Esophagus muscularis mucosa (tissue), 4 donors: ENCODE measurements around the gene SPATA16. TPM values are rescaled to one million over a fixed set of nuclear protein-coding genes. Genes with fewer than 3 reads are reported as not detected.

Experiments
- DNase-seq: peaks from one replicate; pipeline ENCODE4 v3.0.0-alpha.2; 2017; ENCODE audit errors: extremely low spot score
- H3K27ac ChIP-seq, 4 donors: fragments of 200-600 bp; sonication (generic); replicated peaks in 1 of 4; 1 replicate in 3 of 4; 2 replicates in 1 of 4; pipeline ENCODE4 v1.5.1; 2016 to 2019; ENCODE audit warnings: mild to moderate bottlenecking in 1 of 4
- H3K27me3 ChIP-seq, 4 donors: fragments of 200-600 bp; sonication (generic); one replicate each; pipeline versions ENCODE4 v1.5.1 to v1.6.0; 2016 to 2019
- H3K36me3 ChIP-seq, 4 donors: fragments of 200-600 bp; sonication (generic); one replicate each; pipeline ENCODE4 v1.5.1; 2016 to 2019
- H3K4me1 ChIP-seq, 4 donors: fragments of 200-600 bp; sonication (generic); one replicate each; pipeline ENCODE4 v1.5.1; 2016 to 2019
- H3K4me3 ChIP-seq, 4 donors: fragments of 200-600 bp; sonication (generic); 1 replicate in 2 of 4; 2 replicates in 2 of 4; pipeline ENCODE4 v1.5.1; 2016 to 2019; ENCODE audit warnings: mild to moderate bottlenecking in 4 of 4, moderate library complexity in 1 of 4
- H3K9me3 ChIP-seq, 4 donors: fragments of 200-600 bp; sonication (generic); 1 replicate in 3 of 4; 2 replicates in 1 of 4; pipeline ENCODE4 v1.5.1; 2016 to 2019
- EP300 ChIP-seq: sonication (generic); formaldehyde crosslinking; IDR thresholded peaks from one replicate; pipeline ENCODE4 v1.6.1; 2017; ENCODE audit warnings: antibody characterized with exemption
- POLR2A ChIP-seq: fragments of 450-650 bp; IDR thresholded peaks from one replicate; pipeline ENCODE4 v1.6.1; 2017; ENCODE audit warnings: antibody characterized with exemption, moderate library complexity, mild to moderate bottlenecking, low read depth
- POLR2AphosphoS5 ChIP-seq, 2 donors: sonication (generic); formaldehyde crosslinking; IDR thresholded peaks; one replicate each; pipeline ENCODE4 v1.6.1; 2017; ENCODE audit warnings: antibody characterized with exemption in 2 of 2
- WGBS: methylation state at CpG from one replicate; pipeline ENCODE4 v1.1.5; 2018; 5-methylcytosine and 5-hydroxymethylcytosine counted together
- intact Hi-C: fragments of 100-400 bp; cut with DNase I; formaldehyde crosslinking; loops from one replicate; pipeline ENCODE4 v1.15.1; 2023
- total RNA-seq, 4 donors: library from RNA; depleted of rRNA; stranded (reverse); fragments of >200 nt; gene quantifications; one replicate each; pipeline versions ENCODE4 v1.1.0 to v1.2.1, GENCODE V29; 2016
- TF ChIP-seq, protein P1 (sequence below), 3 experiments: fragments of 200-600 bp in 2 of 3; fragments of 450-650 bp in 1 of 3; sonication (generic) in 2 of 3; IDR thresholded peaks; one replicate each; pipeline ENCODE4 v1.5.1; 2017 to 2019; ENCODE audit warnings: antibody characterized with exemption in 3 of 3, mild to moderate bottlenecking in 2 of 3, moderate library complexity in 1 of 3

SPATA16 gene
- total RNA-seq, 4 donors from 2014 or later, result not detected

DNA sequence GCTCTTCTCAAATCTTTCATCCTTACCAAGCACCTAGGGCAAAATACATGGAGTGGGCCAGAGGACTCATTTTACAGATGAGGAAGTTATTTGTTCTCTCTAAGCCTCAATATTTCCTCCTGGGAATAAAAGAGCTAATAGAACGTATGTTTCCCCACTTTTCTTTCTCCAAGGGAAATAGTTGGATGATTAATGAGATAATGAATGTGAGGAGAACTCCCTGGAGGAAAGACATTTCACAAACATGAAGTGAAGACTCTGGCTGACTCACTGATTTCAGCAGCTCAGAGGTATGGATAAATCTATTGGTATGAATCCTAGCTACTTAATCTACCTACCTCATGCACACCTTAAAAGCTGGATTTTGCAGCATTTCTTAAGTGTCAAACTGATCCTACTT is 292.1 kb downstream of the SPATA16 start:
- TF ChIP-seq, protein P1, sequence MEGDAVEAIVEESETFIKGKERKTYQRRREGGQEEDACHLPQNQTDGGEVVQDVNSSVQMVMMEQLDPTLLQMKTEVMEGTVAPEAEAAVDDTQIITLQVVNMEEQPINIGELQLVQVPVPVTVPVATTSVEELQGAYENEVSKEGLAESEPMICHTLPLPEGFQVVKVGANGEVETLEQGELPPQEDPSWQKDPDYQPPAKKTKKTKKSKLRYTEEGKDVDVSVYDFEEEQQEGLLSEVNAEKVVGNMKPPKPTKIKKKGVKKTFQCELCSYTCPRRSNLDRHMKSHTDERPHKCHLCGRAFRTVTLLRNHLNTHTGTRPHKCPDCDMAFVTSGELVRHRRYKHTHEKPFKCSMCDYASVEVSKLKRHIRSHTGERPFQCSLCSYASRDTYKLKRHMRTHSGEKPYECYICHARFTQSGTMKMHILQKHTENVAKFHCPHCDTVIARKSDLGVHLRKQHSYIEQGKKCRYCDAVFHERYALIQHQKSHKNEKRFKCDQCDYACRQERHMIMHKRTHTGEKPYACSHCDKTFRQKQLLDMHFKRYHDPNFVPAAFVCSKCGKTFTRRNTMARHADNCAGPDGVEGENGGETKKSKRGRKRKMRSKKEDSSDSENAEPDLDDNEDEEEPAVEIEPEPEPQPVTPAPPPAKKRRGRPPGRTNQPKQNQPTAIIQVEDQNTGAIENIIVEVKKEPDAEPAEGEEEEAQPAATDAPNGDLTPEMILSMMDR (IDR thresholded peaks at IDR 0.05), result no peak
- TF ChIP-seq EP300, result no peak
- TF ChIP-seq POLR2A, result no peak
- no peak for TF ChIP-seq POLR2AphosphoS5 (IDR thresholded peaks at IDR 0.05)
- intact Hi-C loops, result no loop called here
- H3K9me3 ChIP-seq, result no peaks in the 10 kb centered on the region
- no peaks in the 10 kb centered on the region for H3K36me3 ChIP-seq
- no peak for DNase-seq
- H3K27me3 ChIP-seq, result no peaks in the 10 kb centered on the region
- no peak overlapping the region for H3K4me3 ChIP-seq
- H3K27ac ChIP-seq, result no peak overlapping the region
- WGBS, result 7% methylated on average over 1 of the region's 1 CpG
- no peaks in the 10 kb centered on the region for H3K4me1 ChIP-seq

DNA sequence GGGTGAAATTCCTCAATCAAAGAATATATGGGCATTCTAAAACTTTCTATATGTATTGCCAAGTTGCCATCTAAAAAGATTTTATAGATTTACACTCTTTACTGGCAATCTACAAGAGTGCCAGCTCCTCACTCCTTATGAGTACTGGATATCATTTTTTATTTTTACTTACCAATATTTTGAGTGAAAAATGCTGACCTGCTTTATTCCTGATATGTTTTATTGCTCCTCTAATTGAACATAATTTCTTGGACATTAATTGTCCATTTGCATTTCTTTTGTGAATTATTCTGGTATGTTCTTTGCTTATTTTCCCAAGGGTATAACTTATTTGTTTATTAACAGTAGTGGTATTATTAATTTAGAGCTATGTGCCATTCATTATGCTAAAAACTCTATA is 293.7 kb downstream of the SPATA16 start:
- intact Hi-C loops, result no loop called here
- TF ChIP-seq POLR2AphosphoS5 (IDR thresholded peaks at IDR 0.05), result no peak
- TF ChIP-seq, protein P1 (IDR thresholded peaks at IDR 0.05), result no peak
- TF ChIP-seq POLR2A, result no peak
- TF ChIP-seq EP300, result no peak
- H3K4me3 ChIP-seq, result no peak overlapping the region
- no peak overlapping the region for H3K27ac ChIP-seq
- H3K27me3 ChIP-seq, result no peaks in the 10 kb centered on the region
- H3K4me1 ChIP-seq, result no peaks in the 10 kb centered on the region
- no peaks in the 10 kb centered on the region for H3K36me3 ChIP-seq
- H3K9me3 ChIP-seq, result no peaks in the 10 kb centered on the region
- DNase-seq, result no peak

DNA sequence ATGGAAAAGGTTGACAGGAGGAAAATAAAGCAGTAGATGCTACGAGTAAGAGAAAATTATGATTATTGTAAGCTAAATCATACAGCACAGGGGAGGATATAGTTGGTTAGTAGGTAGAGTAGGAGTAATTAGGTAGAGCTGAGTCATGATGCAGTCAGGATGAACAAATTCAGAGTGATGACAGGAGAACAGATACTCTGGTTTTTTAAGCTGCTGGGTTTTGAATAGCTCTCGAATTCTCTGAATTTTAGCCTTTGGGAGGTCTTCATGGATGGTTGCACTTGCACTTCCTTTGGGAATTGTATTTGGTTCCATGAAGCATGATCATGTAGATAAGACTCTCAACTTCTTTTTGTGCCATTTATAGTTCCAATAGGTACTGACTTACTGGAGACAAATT is 294.3 kb downstream of the SPATA16 start:
- Histone ChIP-seq H3K27me3 (no peaks in the 10 kb centered on the region), H3K27ac (no peak overlapping the region), H3K4me3 (no peak overlapping the region), H3K4me1 (no peaks in the 10 kb centered on the region), H3K36me3 (no peaks in the 10 kb centered on the region), H3K9me3 (no peaks in the 10 kb centered on the region)
- intact Hi-C loops, result no loop called here
- WGBS, result 80% methylated on average over 2 of the region's 2 CpGs
- TF ChIP-seq EP300 (no peak), POLR2AphosphoS5 (IDR thresholded peaks at IDR 0.05) (no peak), POLR2A (no peak)
- TF ChIP-seq, protein P1 (IDR thresholded peaks at IDR 0.05), result no peak
- DNase-seq, result no peak

DNA sequence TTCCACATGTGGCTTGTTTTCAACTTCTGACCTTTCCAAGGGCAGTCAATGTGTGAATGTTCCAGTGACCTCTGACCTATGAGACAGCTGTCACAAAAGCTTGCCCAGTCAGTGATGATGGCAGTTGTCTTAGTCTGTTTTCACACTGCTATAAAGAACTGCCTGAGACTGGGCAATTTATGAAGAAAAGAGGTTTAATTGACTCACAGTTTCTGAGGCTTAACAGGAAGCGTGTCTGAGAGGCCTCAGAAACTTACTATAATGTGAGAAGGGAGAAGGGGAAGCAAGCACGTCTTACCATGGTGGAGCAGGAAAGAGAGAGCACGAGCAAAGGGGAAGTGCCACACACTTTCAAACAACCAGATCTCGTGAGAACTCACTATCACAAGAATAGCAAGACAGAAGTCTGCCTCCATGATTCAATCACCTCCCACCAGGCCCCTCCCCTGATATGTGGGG is 294.9 kb downstream of the SPATA16 start:
- no peak overlapping the region for H3K27ac ChIP-seq
- no peak for DNase-seq
- H3K4me3 ChIP-seq, result no peak overlapping the region
- TF ChIP-seq POLR2AphosphoS5 (IDR thresholded peaks at IDR 0.05) (no peak), POLR2A (no peak), EP300 (no peak)
- TF ChIP-seq, protein P1 (IDR thresholded peaks at IDR 0.05), result no peak
- no peaks in the 10 kb centered on the region for H3K36me3 ChIP-seq
- intact Hi-C loops, result no loop called here
- 46% methylated on average over 4 of the region's 4 CpGs for WGBS
- no peaks in the 10 kb centered on the region for H3K4me1 ChIP-seq
- H3K9me3 ChIP-seq, result no peaks in the 10 kb centered on the region
- H3K27me3 ChIP-seq, result no peaks in the 10 kb centered on the region

DNA sequence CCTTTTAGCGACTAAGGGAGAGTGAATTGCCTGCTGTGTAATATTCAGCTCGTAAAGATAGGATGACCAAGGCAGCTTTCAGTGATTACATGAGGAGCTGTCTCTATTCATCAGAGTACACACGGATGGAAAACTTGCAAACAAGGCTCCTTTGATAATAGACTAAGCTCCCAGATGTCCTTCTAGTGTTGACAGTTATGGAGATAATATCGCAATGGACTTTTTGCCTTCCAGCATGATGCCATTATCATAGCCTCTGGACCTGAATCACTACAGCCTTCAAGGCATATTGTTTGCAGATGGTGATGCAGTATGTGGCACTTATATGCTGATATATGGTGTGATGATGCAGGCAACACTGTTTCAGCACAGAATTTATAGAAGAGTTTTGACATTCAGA is 296.6 kb downstream of the SPATA16 start:
- no peaks in the 10 kb centered on the region for H3K9me3 ChIP-seq
- H3K4me1 ChIP-seq, result no peaks in the 10 kb centered on the region
- 86% methylated on average over 4 of the region's 4 CpGs for WGBS
- DNase-seq, result no peak
- intact Hi-C loops, result no loop called here
- no peak overlapping the region for H3K27ac ChIP-seq
- no peak overlapping the region for H3K4me3 ChIP-seq
- no peaks in the 10 kb centered on the region for H3K36me3 ChIP-seq
- TF ChIP-seq, protein P1 (IDR thresholded peaks at IDR 0.05), result no peak
- no peak for TF ChIP-seq EP300
- no peak for TF ChIP-seq POLR2AphosphoS5 (IDR thresholded peaks at IDR 0.05)
- no peak for TF ChIP-seq POLR2A
- no peaks in the 10 kb centered on the region for H3K27me3 ChIP-seq
